HCT116 (cell line): ENCODE results near the gene DDRGK1. TPM values are rescaled to one million over a fixed set of nuclear protein-coding genes. Genes with fewer than 3 reads are reported as not detected.
A peak's percentile ranks its signal among the peaks of the same experiment; 100 is the strongest.

Experiments
- ATAC-seq: fragments of 200-7000 bp; cut with Tn5 transposase; 2 replicates; pipeline ENCODE4 v1.9.1; 2020; ENCODE audit warnings: mild to moderate bottlenecking, moderate library complexity
- BruUV-seq: library from RNA; stranded (reverse); fragments of 400-500 nt; replicated peaks from 2 replicates; lab custom pipeline; 2021; lab: Mats Ljungman, UMichigan
- CTCF ChIA-PET: fragments of 300-600 bp; sonication (Branson Sonifier 250); formaldehyde crosslinking; loops from one replicate; lab custom pipeline; 2021; ENCODE audit warnings: antibody characterized with exemption; lab: Charles Lee
- POLR2A ChIA-PET: fragments of 300-600, 350-600 bp; sonication (Branson Sonifier 250); formaldehyde crosslinking; loops from one replicate; lab custom pipeline; 2021; ENCODE audit warnings: antibody characterized with exemption; lab: Charles Lee
- RAD21 ChIA-PET, 2 experiments: fragments of 300-600 bp; sonication (Branson Sonifier 250); formaldehyde crosslinking; loops; one replicate each; lab custom pipeline; 2023; ENCODE audit warnings: low total read pairs in 2 of 2; ENCODE audit not compliant: uncharacterized antibody in 2 of 2, unreplicated experiment in 2 of 2, low non-redundant PET in 1 of 2; lab: Charles Lee
- DNase-seq: peaks from one replicate; pipeline ENCODE4 v3.0.0-alpha.2; 2010; ENCODE audit warnings: low read depth, low spot score
- H2AFZ ChIP-seq: fragments of 200-600 bp; shearing (Covaris generic), sonication (generic); 2 replicates; pipeline ENCODE4 v1.6.1; 2017; ENCODE audit warnings: low read depth, mixed run types, mixed read lengths, antibody characterized with exemption, low read length; ENCODE audit not compliant: poor library complexity, severe bottlenecking
- H3K27ac ChIP-seq: 2 replicates; pipeline ENCODE4 v1.5.1; 2012; ENCODE audit warnings: low read depth, low read length
- H3K27me3 ChIP-seq: fragments of 200-600 bp; sonication (generic); 2 replicates; pipeline ENCODE4 v1.6.1; 2016; ENCODE audit warnings: mixed run types, low read length, mixed read lengths; ENCODE audit not compliant: insufficient read depth
- H3K36me3 ChIP-seq, 2 experiments: fragments of 200-500 bp in 1 of 2; fragments of 200-600 bp in 1 of 2; sonication (Bioruptor generic) in 1 of 2; sonication (generic) in 1 of 2; 2 replicates each; pipeline versions ENCODE4 v1.5.1 to v1.6.1; 2014 to 2016; ENCODE audit warnings: low read length in 2 of 2, inconsistent platforms in 1 of 2, mixed read lengths in 1 of 2, mixed run types in 1 of 2; ENCODE audit not compliant: insufficient read depth in 2 of 2, control insufficient read depth in 1 of 2
- H3K4me1 ChIP-seq, 2 experiments: fragments of 200-600 bp in 1 of 2; sonication (generic) in 1 of 2; 2 replicates each; pipeline versions ENCODE4 v1.5.1 to v1.6.1; 2012 to 2017; ENCODE audit warnings: low read length in 2 of 2, inconsistent platforms in 1 of 2, mild to moderate bottlenecking in 1 of 2, mixed read lengths in 1 of 2, mixed run types in 1 of 2, moderate library complexity in 1 of 2; ENCODE audit not compliant: insufficient read depth in 2 of 2, control insufficient read depth in 1 of 2
- H3K4me2 ChIP-seq: fragments of 200-600 bp; sonication (generic); 2 replicates; pipeline ENCODE4 v1.6.1; 2017; ENCODE audit warnings: mixed run types, low read length, mixed read lengths
- H3K4me3 ChIP-seq, 2 experiments: fragments of 200-600 bp in 1 of 2; sonication (generic) in 1 of 2; replicated peaks in 1 of 2; 2 replicates each; pipeline ENCODE4 v1.5.1; 2011 to 2016; ENCODE audit warnings: low read length in 2 of 2, control low read depth in 1 of 2, low read depth in 1 of 2, mild to moderate bottlenecking in 1 of 2, mixed read lengths in 1 of 2, mixed run types in 1 of 2
- H3K79me2 ChIP-seq: fragments of 200-600 bp; sonication (generic); 2 replicates; pipeline ENCODE4 v1.6.1; 2017; ENCODE audit warnings: mild to moderate bottlenecking, mixed run types, low read length, moderate library complexity, mixed read lengths; ENCODE audit not compliant: insufficient read depth
- H3K9ac ChIP-seq: fragments of 200-600 bp; sonication (generic); 2 replicates; pipeline ENCODE4 v1.6.1; 2016; ENCODE audit warnings: low read length, mixed read lengths
- H3K9me2 ChIP-seq: fragments of 200-600 bp; sonication (generic), shearing (Covaris generic); 2 replicates; pipeline ENCODE4 v1.6.1; 2017; ENCODE audit warnings: mixed run types, mild to moderate bottlenecking, moderate library complexity; ENCODE audit not compliant: insufficient read depth
- H3K9me3 ChIP-seq, 2 experiments: fragments of 200-500 bp in 1 of 2; fragments of 200-600 bp in 1 of 2; sonication (Bioruptor generic) in 1 of 2; sonication (generic) in 1 of 2; 2 replicates each; pipeline ENCODE4 v1.6.1; 2014 to 2017; ENCODE audit warnings: low read length in 2 of 2, mixed read lengths in 2 of 2, inconsistent platforms in 1 of 2, low read depth in 1 of 2, mild to moderate bottlenecking in 1 of 2, mixed run types in 1 of 2, moderate library complexity in 1 of 2; ENCODE audit not compliant: control insufficient read depth in 1 of 2, insufficient read depth in 1 of 2
- H4K20me1 ChIP-seq: fragments of 200-600 bp; sonication (generic), shearing (Covaris generic); 2 replicates; pipeline ENCODE4 v1.6.1; 2017; ENCODE audit warnings: mixed run types, mild to moderate bottlenecking, moderate library complexity; ENCODE audit not compliant: insufficient read depth
- CBX3 ChIP-seq: IDR thresholded peaks from 2 replicates; pipeline ENCODE4 v1.6.1; 2012; ENCODE audit warnings: low read depth
- CEBPB ChIP-seq: IDR thresholded peaks from 2 replicates; pipeline ENCODE4 v1.6.1; 2012; ENCODE audit warnings: low read depth
- EGR1 ChIP-seq: IDR thresholded peaks from 2 replicates; pipeline ENCODE4 v1.6.1; 2012; ENCODE audit warnings: low read depth
- EZH2phosphoT487 ChIP-seq: fragments of 200-600 bp; IDR thresholded peaks from 2 replicates; pipeline ENCODE4 v1.6.1; 2018; ENCODE audit warnings: antibody characterized with exemption, borderline replicate concordance
- JUND ChIP-seq: IDR thresholded peaks from 2 replicates; pipeline ENCODE4 v1.6.1; 2012
- MAX ChIP-seq: IDR thresholded peaks from 2 replicates; pipeline ENCODE4 v1.6.1; 2012
- POLR2AphosphoS5 ChIP-seq: IDR thresholded peaks from 2 replicates; pipeline ENCODE4 v1.6.1; 2011; ENCODE audit warnings: mild to moderate bottlenecking, low read depth, low read length, moderate library complexity
- REST ChIP-seq: IDR thresholded peaks from 2 replicates; pipeline ENCODE4 v1.6.1; 2012; ENCODE audit warnings: low read depth
- SIN3A ChIP-seq: IDR thresholded peaks from 2 replicates; pipeline ENCODE4 v1.6.1; 2012; ENCODE audit warnings: low read depth
- SP1 ChIP-seq: IDR thresholded peaks from 2 replicates; pipeline ENCODE4 v1.6.1; 2012; ENCODE audit warnings: low read depth
- SRF ChIP-seq: IDR thresholded peaks from 2 replicates; pipeline ENCODE4 v1.6.1; 2012; ENCODE audit warnings: low read depth
- YY1 ChIP-seq: IDR thresholded peaks from 2 replicates; pipeline ENCODE4 v1.6.1; 2011; ENCODE audit warnings: low read length, low read depth, moderate library complexity, mild to moderate bottlenecking; ENCODE audit not compliant: insufficient replicate concordance; ENCODE audit errors: extremely low read depth
- ZFX ChIP-seq: fragments of 450-650 bp; IDR thresholded peaks from 2 replicates; pipeline ENCODE4 v1.6.1; 2017
- intact Hi-C: fragments of 100-400 bp; cut with micrococcal nuclease; formaldehyde crosslinking; loops from 2 replicates; pipeline ENCODE4 v1.10.0; 2022
- total RNA-seq: library from RNA; stranded (reverse); gene quantifications from one replicate; pipeline ENCODE4 v1.2.1, GENCODE V29; 2021; ENCODE audit not compliant: unreplicated experiment

Gene DDRGK1
- total RNA-seq, 1 experiment from 2014 or later = 45.8 TPM

GRCh38 chr20:3239026-3239866, 34.8 kb upstream of the DDRGK1 start, which contains the start of gene SLC4A11:
TSS of gene SLC4A11 (minus strand) at chr20:3239190. CDS start at chr20:3239137, 53 bp downstream.
- intact Hi-C loops = no loop called here
- CTCF ChIA-PET = interaction anchor here (1.3 kb wide), 1 partner anchor 22 kb away, joined by 5 read pairs; no protein-coding TSS in a partner anchor
- peaks cover 25 to 43% of the 10 kb centered on the region in 2 experiments for H3K4me1 ChIP-seq
- no peaks in the 10 kb centered on the region for H3K36me3 ChIP-seq
- DNase-seq (peak; percentile 54), ATAC-seq (peak; percentile 81)
- peak within 1 kb of the TSS; percentile 98 for H3K4me2 ChIP-seq
- H3K9me2 ChIP-seq = no peaks in the 10 kb centered on the region
- H3K9ac ChIP-seq = peak within 1 kb of the TSS; percentile 63
- POLR2A ChIA-PET = interaction anchor here (0.8 kb wide), 1 partner anchor 13 kb away, joined by 3 read pairs; no protein-coding TSS in a partner anchor
- TF ChIP-seq POLR2AphosphoS5 (peak; percentile 60), ZFX (peak; percentile 19; the same call in 1 of the 2 replicates), SIN3A (peak; percentile 74), CBX3 (no peak), YY1 (peak; percentile 23), MAX (peak; percentile 48; the same call in 1 of the 2 replicates), REST (no peak), CEBPB (no peak), EZH2phosphoT487 (no peak), JUND (no peak), SP1 (peak; percentile 54; the same call in 1 of the 2 replicates), SRF (no peak), EGR1 (peak; percentile 46; the same call in 1 of the 2 replicates)
- peak within 1 kb of the TSS; percentile 66 to 88 for H3K4me3 ChIP-seq
- no peaks in the 10 kb centered on the region for H4K20me1 ChIP-seq
- no peaks in the 10 kb centered on the region for H3K27me3 ChIP-seq
- H3K27ac ChIP-seq = peak within 1 kb of the TSS; percentile 90
- RAD21 ChIA-PET = interaction anchor here in 1 of 2 experiments (0.5 kb wide), 1 partner anchor 77 kb away, joined by 3 read pairs; no protein-coding TSS in a partner anchor
- H2AFZ ChIP-seq = peak within 1 kb of the TSS; percentile 83
- no peaks in the 10 kb centered on the region for H3K9me3 ChIP-seq
- BruUV-seq = no TSS peak
- H3K79me2 ChIP-seq = no peaks in the 10 kb centered on the region
